Heart left ventricle (tissue), 13 donors: Measurements from ENCODE around the gene EHF.

Source experiments
- POLR2A ChIP-seq, 2 donors: fragments of 450-650 bp; IDR thresholded peaks; one replicate each; pipeline ENCODE4 v1.6.1; 2017; ENCODE audit warnings: antibody characterized with exemption in 2 of 2, mild to moderate bottlenecking in 2 of 2, moderate library complexity in 2 of 2
- TF ChIP-seq, protein P1 (sequence below), 12 donors: fragments of 200-600 bp; sonication (generic) in 4 of 12; IDR thresholded peaks; one replicate each; pipeline versions ENCODE4 v1.5.0 to v1.8.0; 2018 to 2022; ENCODE audit warnings: antibody characterized with exemption in 12 of 12, mild to moderate bottlenecking in 5 of 12
- donor health status: ischemic (EF 13 %, LVEDD 7.1; RV severe dilation, severe dysfunction).
- donor health status: DM: no; HTN: yes; CAD: no.
- donor health status: DM: no; HTN: no; CAD: no.
- donor health status: ischemic (EF 25% LVEDD 6.9; RV normal size, moderate dysfunction).
- donor health status: ischemic (EF 25% LVEDD 5.7; RV mildly dilated, moderate dysfunction).
- donor health status: ischemic (EF 35%, LVEDD 5.7; RV mildly dilated, moderate dysfunction).
- donor health status: nonischemic (EF 11% LVEDD 7.7; RV severe dilation, severe dysfunction).
- donor health status: DM: yes; HTN: yes; CAD: no.
- donor health status: PGD.
- donor health status: ischemic (EF 29% LVEDD 5.4; RV normal size, mild dysfunction).
- donor health status: nonischemic (EF 23%, LVEDD 6.1; RV moderate dilation, normal function).

DNA sequence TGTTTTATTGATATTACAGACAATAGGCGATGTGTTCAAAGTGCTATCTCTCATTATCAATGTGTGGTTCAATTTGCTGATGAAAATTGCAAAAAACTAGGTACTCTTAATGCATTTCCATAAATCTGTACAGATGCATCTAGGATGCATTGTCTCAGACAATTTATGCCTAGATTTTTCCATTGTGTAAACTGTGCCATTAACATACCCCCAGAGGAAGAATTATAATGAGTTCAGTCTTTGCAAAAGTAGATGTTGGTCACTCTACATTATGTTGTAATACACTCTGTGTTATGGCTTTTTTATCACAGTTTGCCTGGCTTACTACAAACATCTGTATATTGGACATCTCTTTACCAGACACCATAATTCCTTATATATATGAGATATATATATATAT is 62.5 kb downstream of the EHF start:
- TF ChIP-seq, protein P1, sequence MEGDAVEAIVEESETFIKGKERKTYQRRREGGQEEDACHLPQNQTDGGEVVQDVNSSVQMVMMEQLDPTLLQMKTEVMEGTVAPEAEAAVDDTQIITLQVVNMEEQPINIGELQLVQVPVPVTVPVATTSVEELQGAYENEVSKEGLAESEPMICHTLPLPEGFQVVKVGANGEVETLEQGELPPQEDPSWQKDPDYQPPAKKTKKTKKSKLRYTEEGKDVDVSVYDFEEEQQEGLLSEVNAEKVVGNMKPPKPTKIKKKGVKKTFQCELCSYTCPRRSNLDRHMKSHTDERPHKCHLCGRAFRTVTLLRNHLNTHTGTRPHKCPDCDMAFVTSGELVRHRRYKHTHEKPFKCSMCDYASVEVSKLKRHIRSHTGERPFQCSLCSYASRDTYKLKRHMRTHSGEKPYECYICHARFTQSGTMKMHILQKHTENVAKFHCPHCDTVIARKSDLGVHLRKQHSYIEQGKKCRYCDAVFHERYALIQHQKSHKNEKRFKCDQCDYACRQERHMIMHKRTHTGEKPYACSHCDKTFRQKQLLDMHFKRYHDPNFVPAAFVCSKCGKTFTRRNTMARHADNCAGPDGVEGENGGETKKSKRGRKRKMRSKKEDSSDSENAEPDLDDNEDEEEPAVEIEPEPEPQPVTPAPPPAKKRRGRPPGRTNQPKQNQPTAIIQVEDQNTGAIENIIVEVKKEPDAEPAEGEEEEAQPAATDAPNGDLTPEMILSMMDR (IDR thresholded peaks at IDR 0.05) = no peak
- no peak for TF ChIP-seq POLR2A (IDR thresholded peaks at IDR 0.05)
